ENCODE results near the gene KLB.

GRCh38 chr4:39415678-39416283 lies 9.1 kb downstream of the KLB start:
- TF ChIP-seq POLR2AphosphoS5 (IDR thresholded peaks at IDR 0.05; ENCODE audit: low read depth, low read length) (no peak), TAF1 (IDR thresholded peaks at IDR 0.05; ENCODE audit: borderline replicate concordance, insufficient read depth, low read length) (no peak), SIN3A (IDR thresholded peaks at IDR 0.05; ENCODE audit: borderline replicate concordance, insufficient read depth, low read length) (no peak), FOXP2 (optimal IDR thresholded peaks at IDR 0.05; ENCODE audit: borderline replicate concordance, extremely low read depth, extremely low read length, insufficient read depth) (no peak)
- TF ChIP-seq, protein P1, sequence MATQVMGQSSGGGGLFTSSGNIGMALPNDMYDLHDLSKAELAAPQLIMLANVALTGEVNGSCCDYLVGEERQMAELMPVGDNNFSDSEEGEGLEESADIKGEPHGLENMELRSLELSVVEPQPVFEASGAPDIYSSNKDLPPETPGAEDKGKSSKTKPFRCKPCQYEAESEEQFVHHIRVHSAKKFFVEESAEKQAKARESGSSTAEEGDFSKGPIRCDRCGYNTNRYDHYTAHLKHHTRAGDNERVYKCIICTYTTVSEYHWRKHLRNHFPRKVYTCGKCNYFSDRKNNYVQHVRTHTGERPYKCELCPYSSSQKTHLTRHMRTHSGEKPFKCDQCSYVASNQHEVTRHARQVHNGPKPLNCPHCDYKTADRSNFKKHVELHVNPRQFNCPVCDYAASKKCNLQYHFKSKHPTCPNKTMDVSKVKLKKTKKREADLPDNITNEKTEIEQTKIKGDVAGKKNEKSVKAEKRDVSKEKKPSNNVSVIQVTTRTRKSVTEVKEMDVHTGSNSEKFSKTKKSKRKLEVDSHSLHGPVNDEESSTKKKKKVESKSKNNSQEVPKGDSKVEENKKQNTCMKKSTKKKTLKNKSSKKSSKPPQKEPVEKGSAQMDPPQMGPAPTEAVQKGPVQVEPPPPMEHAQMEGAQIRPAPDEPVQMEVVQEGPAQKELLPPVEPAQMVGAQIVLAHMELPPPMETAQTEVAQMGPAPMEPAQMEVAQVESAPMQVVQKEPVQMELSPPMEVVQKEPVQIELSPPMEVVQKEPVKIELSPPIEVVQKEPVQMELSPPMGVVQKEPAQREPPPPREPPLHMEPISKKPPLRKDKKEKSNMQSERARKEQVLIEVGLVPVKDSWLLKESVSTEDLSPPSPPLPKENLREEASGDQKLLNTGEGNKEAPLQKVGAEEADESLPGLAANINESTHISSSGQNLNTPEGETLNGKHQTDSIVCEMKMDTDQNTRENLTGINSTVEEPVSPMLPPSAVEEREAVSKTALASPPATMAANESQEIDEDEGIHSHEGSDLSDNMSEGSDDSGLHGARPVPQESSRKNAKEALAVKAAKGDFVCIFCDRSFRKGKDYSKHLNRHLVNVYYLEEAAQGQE (IDR thresholded peaks at IDR 0.05; ENCODE audit: insufficient read depth in 1 of 2, low read depth in 2 of 2, low read length in 2 of 2), result no peak

Measured in PFSK-1 (cell line).